Cardiac septum (tissue), 1 donor: ENCODE results near the gene TVP23C. TPM values are rescaled to one million over a fixed set of nuclear protein-coding genes. Genes with fewer than 3 reads are reported as not detected.
"Not testable (repeated sequence)": the region's sequence is repeated elsewhere in the genome, so short reads cannot be mapped to it uniquely, and the experiment has no call there.

ENCODE experiments used
- DNase-seq: peaks from one replicate; pipeline ENCODE4 v3.0.0-alpha.2; 2020; ENCODE audit warnings: low spot score
- intact Hi-C: fragments of 100-400 bp; cut with DNase I; formaldehyde crosslinking; loops from one replicate; pipeline ENCODE4 v1.14.0; 2022
- long read RNA-seq: library from polyadenylated mRNA; unstranded; transcript quantifications from one replicate; pipeline ENCODE4 v2.0.0, GENCODE V29; 2021
- total RNA-seq: library from RNA; stranded (reverse); fragmentation: NEBNext Ultra II Directional; extraction: Animal tissue kit (Norgen Biotek cat#: 25700); gene quantifications from one replicate; pipeline ENCODE4 v1.2.1, GENCODE V29; 2021
- donor health status: DM: no; HTN: no; CAD: no.

TVP23C gene
- total RNA-seq, result 6.9 TPM
- long read RNA-seq, partial matches to known transcripts, result 0 of 6 reads
- long read RNA-seq, other reads (novel, unspliced or antisense), result 5 of 6 reads

DNA sequence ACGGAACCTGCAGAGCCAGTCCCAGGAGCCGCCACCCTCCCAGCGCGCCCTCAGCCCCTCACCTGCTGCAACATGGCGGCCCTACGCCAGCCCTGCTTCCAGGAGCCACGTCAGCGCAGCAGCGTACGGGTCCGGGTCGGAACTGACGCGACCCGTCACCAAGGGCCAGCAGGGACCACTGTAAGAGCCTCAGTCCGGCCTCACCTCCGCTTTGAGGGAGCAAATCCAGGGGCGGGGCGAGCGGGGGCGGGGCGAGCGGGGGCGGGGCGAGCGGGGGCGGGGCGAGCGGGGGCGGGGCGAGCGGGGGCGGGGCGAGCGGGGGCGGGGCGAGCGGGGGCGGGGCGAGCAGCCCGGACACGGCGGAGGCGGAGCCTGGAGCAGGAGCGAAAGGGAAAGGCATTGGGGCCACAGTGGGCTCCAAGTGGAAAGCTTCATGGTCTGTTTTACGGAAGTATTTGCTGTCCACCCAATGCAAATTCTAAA lies at the start of gene TVP23C:
Gene TVP23C, minus strand, starts transcription at position 109 of the 483 bp plus-strand sequence. Its CDS starts 35 bp downstream, at position 74.
- intact Hi-C loops, result not testable (repeated sequence)
- DNase-seq, result peak; percentile 88

DNA sequence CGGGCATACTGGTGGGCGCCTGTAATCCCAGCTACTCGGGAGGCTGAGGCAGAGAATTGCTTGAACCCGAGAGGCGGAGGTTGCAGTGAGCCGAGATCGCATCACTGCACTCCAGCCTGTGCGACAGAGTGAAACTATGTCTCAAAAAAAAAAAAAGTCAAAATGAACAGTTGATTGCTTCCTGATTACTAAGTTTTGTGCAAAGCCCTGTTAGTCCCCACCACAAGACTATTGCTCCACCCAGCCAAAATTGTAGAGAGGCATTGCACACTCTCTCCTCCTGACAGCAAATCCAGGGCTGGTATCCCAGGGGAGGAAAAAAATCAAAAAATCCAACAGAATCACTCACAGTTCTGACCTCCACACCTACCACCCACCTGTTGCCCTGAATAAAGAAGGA lies 29.7 kb upstream of the TVP23C start:
- DNase-seq, intact Hi-C loops: not testable (repeated sequence)

DNA sequence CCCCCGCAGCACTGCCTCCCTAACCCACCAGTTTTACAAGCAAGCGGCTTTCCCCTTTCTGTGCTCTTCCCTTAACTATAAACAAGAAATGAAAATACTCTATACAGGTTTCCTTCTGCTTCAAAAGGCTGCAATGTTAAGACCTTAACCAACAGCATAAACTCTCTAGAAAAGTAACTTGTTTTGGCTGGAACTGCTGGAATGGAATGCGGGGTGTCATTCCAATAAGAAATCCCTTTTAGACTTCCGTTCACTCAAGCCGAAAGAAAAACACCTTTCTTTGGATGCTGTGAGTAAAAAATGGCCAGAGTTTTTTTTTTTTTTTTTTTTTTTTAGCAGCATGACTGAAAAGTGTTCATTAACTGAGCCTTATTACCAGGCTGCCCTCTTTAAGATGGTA lies 28.7 kb upstream of the TVP23C start:
- intact Hi-C loops, DNase-seq: not testable (repeated sequence)

DNA sequence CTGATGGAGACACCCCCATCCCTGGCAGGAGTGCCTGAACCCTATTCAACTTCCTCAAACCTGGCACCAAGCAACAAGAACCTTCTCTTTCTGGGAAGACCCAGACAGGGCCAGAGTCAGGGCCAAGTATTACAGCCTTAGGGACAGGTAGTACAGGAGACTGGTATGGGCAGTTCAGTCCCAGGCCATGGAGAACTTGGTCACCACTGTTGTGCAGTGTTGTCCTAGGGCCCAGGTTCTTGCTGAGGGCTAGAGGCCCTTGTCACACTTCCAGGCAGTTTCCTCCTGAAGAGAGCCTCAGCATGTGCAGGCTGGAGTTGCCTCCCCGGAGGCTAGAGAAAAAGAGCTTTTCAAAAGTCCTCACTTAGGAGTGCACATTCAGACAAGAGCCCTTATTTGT lies 27.6 kb upstream of the TVP23C start:
- intact Hi-C loops, DNase-seq: not testable (repeated sequence)

GRCh38 chr17:15589544-15590536 lies 26.6 kb upstream of the TVP23C start:
- intact Hi-C loops, DNase-seq: not testable (repeated sequence)

DNA sequence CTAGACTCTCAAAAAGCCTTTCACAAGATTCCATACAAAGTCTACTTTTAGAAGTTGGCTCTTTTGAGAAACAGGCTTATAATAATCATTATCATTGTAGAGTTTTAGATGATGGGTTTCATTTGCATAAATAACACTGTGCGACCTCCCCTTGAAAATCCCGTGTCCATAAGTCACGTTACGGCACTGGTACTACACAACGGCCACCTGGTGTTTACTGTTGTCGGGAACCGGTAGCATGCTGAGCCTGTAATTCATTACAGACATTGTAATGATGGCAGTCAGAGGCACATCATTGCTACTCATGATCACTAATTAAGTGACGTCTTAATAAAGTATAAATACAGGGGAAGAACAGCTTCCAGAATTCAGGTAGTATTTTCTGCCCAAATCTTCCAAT lies 24.7 kb upstream of the TVP23C start:
- DNase-seq, intact Hi-C loops: not testable (repeated sequence)

- intact Hi-C loops, DNase-seq: not testable (repeated sequence)
These were observed 20.0 kb upstream of the TVP23C start for GRCh38 chr17:15583313-15583712.

DNA sequence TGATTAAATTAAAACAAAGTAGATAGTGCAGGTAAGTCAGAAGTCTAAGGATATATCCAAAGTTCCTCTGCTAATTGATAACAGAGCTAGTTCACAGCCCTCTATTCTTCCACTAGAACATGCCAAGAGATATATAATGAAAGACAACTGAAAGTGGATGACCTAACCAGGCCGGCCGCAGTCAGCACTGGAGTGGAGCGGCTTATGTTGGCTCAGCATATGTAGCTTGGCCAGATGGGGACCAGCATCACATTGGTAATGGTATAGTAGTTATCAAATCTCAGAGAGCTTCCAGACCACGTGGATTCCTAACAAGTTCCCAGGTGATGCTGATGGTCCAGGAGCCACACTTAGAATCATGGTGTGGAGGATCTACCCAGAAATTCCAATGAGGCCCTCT lies 18.2 kb upstream of the TVP23C start:
- DNase-seq, intact Hi-C loops: not testable (repeated sequence)

- DNase-seq, result not testable (repeated sequence)
These were observed 13.6 kb upstream of the TVP23C start for GRCh38 chr17:15576848-15577247.

GRCh38 chr17:15574660-15575059 lies 11.4 kb upstream of the TVP23C start:
- DNase-seq, intact Hi-C loops: not testable (repeated sequence)

More at GRCh38 chr17:15576848-15577247, 13.6 kb upstream of the TVP23C start:
- intact Hi-C loops, result not testable (repeated sequence)

DNA sequence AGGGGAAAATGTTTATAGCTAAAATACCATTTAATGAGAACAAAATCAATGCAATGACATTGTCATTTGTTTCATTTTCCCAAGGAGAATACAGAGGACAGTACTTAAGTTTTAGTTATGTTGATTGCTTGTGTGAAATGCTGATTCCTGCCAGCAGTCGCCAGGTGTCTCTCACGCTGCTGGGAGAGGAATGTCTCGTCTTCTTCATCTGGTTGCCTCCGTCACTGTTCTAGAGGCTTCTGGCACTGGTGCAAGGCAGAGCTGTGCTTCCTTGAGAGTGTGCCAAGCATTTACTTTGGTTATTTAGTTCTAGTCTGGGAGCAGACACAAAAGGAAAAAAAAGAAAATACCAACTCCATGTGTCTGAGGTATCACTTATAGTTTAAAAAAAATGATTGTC lies 10.6 kb upstream of the TVP23C start:
- DNase-seq, intact Hi-C loops: not testable (repeated sequence)

DNA sequence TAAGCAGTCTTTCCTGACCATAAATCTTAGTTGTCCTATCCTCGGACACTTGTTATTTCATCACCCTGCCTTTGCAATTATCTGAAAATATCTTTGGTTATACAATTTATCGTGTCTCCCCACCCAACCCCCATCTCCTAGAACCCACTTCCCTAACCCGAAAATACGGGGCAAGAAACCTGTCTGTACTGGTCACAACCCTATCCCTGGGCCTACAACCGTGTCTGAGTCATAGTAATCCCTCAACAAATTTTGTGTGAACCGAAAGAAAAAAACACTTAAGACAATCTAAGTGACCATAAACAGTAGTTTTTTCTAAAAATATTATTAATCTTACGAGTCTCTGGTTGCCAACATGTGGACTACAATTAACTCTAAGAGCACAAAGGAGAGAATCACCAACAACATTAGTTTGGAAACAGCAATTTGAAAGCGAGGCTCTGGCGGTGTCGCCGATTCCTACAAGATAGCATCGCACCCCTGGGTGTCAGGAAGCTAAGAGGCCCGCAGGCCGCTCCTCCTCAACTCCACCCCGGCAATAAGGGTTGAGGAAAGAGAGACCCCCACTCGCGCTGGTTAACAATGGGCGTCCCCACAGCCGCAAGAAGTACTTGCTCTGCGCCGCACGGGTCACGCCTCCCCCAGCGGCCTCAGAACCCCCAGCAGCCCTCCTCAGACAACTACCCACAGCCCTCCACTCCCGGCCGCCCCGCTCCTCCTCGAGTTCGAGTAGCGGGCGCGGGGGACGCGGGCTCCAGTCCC lies 489 bp downstream of the TVP23C start:
- intact Hi-C loops, DNase-seq: not testable (repeated sequence)

- DNase-seq, intact Hi-C loops: not testable (repeated sequence)
These were observed 1.8 kb downstream of the TVP23C start for GRCh38 chr17:15561439-15561838.

GRCh38 chr17:15558403-15559105 lies 4.7 kb downstream of the TVP23C start:
- intact Hi-C loops, result not testable (repeated sequence)

DNA sequence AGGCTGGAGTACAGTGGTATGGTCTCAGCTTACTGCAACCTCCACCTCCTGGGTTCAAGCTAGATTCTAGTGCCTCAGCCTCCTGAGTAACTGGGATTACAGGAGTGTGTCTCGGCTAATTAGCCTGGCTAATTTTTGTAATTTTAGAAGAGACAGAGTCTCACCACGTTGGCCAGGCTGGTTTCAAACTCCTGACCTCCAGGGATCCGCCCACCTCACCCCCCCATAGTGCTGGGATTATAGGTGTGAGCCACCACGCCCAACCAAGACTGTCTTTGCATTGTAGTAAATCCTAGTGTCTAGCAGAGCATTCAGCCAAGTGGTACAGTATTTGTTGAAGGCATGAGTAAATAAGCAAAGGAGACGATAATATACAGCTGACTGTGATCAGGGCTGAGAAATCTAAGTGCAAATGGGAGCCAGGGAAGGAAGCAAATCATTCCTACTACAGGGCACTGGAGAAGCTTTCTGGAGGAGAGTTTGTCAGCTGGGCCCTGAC lies 5.9 kb downstream of the TVP23C start:
- DNase-seq, intact Hi-C loops: not testable (repeated sequence)

More at GRCh38 chr17:15558403-15559105, 4.7 kb downstream of the TVP23C start:
- DNase-seq, result not testable (repeated sequence)

DNA sequence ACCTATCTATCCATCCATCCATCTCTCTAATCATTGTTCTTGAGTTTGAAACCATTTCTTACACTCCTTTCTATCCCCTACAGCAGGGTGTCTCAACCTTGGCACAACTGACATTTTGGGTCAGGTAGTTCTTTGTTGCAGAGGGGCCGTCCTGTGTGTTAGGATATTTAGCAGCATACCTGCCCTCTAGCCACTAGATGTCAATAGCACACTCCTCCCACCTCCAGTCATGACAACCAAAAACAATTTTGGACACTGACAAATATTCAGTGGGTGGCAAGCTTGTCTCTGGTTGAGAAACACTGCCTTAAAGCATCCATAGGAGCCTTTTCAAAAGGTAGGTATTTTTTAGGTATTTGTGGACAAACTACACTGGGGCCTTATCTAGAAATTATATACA lies 10.4 kb downstream of the TVP23C start:
- DNase-seq, intact Hi-C loops: not testable (repeated sequence)

- intact Hi-C loops, DNase-seq: not testable (repeated sequence)
These were observed 13.7 kb downstream of the TVP23C start for GRCh38 chr17:15549552-15549951.

DNA sequence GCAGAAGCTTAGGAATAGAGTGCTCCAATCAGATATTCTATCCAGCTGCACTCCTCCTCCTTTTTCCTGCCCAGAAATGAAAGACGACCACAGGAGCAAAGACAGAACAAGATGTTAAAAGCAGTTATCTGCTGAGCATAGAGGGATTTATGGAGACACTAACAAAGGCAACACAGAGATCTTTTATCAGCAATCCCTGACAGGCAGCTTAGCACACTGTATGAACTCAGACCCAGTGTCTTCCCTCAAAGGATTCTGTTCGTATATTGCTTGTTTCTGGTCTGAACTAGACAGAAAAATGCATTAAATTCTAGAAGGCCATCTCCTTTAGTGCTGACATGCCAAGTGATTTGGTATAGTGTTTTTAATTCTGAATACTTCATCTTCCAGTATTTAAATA lies 16.7 kb downstream of the TVP23C start:
- intact Hi-C loops, DNase-seq: not testable (repeated sequence)
